GM13976 (cell line): ENCODE data around the gene APOLD1.

Source experiments
- DNase-seq: peaks from one replicate; pipeline ENCODE4 v3.0.0; 2012; ENCODE audit warnings: low spot score
- in situ Hi-C: fragments of 300-500 bp; cut with MboI; formaldehyde crosslinking; loops from one replicate; pipeline ENCODE4 v1.12.0; 2022; ENCODE audit warnings: low sequenced_read_pairs, mixed read lengths, inconsistent platforms; ENCODE audit not compliant: unreplicated experiment
- TF ChIP-seq, protein P1 (sequence below): IDR thresholded peaks from 2 replicates; pipeline ENCODE4 v1.5.1; 2012; ENCODE audit warnings: borderline replicate concordance, mild to moderate bottlenecking; ENCODE audit not compliant: insufficient read depth; ENCODE audit errors: extremely low read depth, missing control alignments, control extremely low read depth

The APOLD1 gene

DNA sequence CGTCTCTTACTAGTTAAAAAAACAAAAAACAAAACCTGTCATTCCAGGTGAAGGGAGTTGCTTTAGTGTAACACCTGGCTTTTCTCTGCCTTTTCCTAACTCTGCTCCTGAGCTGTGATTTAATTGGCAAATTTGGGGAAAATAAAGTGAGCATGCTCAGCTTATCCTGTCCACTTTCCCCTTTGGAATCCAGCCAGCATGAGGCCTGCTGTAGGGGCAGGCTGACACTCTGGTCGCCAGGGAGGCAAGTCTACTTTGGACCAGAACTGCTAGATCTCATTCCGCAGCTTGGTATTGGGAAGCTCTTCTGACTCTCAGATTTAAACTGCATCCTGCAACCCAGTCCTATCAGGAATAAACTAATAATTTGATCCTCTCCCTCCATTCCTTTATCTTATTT lies 38.2 kb upstream of the APOLD1 start:
- no peak for DNase-seq
- in situ Hi-C loops: no loop called here
- TF ChIP-seq, protein P1, sequence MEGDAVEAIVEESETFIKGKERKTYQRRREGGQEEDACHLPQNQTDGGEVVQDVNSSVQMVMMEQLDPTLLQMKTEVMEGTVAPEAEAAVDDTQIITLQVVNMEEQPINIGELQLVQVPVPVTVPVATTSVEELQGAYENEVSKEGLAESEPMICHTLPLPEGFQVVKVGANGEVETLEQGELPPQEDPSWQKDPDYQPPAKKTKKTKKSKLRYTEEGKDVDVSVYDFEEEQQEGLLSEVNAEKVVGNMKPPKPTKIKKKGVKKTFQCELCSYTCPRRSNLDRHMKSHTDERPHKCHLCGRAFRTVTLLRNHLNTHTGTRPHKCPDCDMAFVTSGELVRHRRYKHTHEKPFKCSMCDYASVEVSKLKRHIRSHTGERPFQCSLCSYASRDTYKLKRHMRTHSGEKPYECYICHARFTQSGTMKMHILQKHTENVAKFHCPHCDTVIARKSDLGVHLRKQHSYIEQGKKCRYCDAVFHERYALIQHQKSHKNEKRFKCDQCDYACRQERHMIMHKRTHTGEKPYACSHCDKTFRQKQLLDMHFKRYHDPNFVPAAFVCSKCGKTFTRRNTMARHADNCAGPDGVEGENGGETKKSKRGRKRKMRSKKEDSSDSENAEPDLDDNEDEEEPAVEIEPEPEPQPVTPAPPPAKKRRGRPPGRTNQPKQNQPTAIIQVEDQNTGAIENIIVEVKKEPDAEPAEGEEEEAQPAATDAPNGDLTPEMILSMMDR: no peak

GRCh38 chr12:12748044-12748443 lies 37.4 kb upstream of the APOLD1 start:
- in situ Hi-C loops: no loop called here
- no peak for DNase-seq
- TF ChIP-seq, protein P1: no peak

DNA sequence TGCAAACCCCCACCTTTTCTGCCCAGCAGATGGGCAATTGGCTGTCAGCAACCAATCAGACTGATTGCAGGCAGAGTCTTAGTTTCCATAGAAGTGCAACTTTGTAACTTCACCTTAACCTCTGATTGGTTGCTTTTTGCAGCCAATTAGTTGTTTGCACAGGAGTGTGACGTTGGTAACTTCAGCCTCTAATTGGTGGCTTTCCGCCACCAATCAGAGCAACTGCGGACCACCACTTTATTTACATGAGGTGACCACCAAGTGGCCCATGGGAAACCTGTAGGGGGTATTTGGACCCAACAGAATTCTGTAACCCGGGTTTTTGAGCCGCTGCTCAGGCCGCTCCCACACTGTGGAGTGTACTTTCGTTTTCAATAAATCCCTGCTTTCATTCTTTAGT lies 36.0 kb upstream of the APOLD1 start:
- DNase-seq: no peak
- in situ Hi-C loops: no loop called here
- TF ChIP-seq, protein P1: no peak

- no peak for DNase-seq
- TF ChIP-seq, protein P1: no peak
- in situ Hi-C loops: no loop called here
These were observed 29.5 kb upstream of the APOLD1 start for GRCh38 chr12:12755923-12756322.

DNA sequence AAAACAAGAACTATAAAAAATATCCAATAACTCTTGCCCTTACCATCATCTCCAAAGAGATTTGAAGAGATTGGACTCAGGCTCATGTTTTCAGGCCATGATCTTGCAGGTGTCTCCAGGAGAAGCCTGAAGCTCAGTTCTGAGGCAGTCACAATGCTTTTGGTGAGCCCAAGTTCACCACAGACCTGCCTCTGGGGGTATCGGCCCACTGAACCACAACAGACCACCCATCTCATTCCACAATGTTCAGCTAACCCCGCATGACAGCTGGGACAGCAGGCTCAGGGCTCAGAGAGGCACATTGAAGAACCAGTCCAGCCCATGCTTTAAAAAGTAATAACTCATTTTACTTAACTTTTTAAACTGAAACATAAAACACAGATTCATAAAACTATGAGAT lies 28.3 kb upstream of the APOLD1 start:
- no peak for DNase-seq
- TF ChIP-seq, protein P1: no peak
- in situ Hi-C loops: no loop called here

DNA sequence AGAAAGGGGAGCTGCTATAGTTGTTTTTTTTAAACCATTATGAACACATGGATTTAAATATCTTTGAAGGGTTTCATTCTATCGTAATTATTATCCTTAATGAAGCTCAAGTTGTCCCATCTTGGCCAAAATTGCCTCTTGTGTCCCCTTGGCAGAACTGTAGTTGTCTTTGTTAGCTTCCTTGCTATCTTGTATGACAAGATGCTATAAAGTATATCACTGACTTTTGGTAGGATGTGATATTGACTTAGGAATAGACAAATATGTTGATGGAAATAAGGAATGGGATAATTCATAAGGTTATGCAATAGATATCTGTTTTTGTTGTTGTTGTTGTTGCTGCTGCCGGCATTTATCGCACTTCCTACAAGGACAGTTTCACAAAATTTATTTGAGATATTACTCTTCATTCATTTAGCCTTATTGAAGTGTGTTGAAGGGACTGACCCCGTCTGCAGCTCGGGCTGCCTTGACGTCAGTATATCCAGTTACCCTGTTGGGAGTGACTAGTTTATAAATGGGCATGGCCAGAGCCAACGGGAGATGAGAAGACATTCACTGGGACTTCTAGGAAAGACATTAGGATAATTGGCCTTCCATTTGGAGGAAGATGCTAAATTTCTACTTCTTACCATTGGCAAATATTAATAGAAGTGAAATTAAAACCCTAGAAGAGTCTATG lies 26.1 kb upstream of the APOLD1 start:
- TF ChIP-seq, protein P1: no peak
- DNase-seq: no peak
- in situ Hi-C loops: no loop called here

DNA sequence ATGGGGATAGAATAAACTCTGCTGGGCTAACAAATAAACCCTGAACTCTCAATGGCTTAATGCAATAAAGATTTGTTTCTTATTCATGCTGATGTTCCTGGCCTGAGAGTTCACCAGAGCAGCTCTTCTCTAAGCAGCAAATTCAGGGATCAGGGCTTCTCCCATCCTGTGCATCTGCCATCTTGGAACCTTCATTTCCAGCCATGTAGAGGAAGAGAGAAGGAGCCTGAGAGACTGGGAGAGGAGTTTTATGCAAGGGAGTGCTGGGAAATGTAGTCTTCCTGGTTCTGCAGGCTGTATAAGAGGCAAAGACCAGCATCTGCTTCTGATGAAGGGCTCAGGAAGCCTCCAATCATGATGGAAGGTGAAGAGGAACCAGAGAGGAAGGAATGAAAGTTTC lies 20.6 kb upstream of the APOLD1 start:
- no peak for DNase-seq
- in situ Hi-C loops: no loop called here
- TF ChIP-seq, protein P1: no peak
